Measurements from ENCODE around the gene SIGMAR1. TPM values are rescaled to one million over a fixed set of nuclear protein-coding genes. Genes with fewer than 3 reads are reported as not detected.
"Not testable (repeated sequence)": the region's sequence is repeated elsewhere in the genome, so short reads cannot be mapped to it uniquely, and the experiment has no call there.

The SIGMAR1 gene
- total RNA-seq, 1 experiment from 2014 or later, result 78.2 TPM

DNA sequence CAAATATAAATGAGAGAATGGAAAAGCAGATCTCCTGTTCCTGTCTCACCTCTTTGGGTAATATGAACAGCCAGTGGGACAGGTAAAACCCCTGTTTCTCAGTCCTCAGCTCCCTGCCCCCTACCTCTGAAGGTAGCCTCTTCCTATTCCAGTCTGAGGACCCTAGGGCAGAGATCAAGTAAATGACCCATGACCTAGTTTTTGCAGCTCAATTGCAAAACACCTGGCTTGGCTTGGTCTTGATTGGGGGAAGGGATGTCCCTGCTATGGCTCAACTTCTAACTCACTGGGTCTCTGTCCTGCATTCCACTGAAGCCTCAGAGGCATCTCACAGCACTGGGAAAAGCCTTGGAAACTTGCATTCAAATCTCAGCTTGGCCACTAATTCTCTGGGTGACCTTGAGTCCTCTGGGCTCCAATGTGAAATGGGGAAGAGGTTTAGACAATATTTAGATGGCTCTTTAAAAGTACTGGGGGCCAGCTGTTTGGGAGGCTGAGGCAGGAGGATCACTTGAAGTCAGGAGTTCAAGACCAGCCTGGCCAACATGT is 7.3 kb upstream of the SIGMAR1 start:
- H3K9me2 ChIP-seq (replicated peaks; ENCODE audit: insufficient read depth, low read length), result no peaks in the 10 kb centered on the region
- H2AFZ ChIP-seq (ENCODE audit: low read length), result no peak overlapping the region
- H3K9me3 ChIP-seq (ENCODE audit: low read length), result no peaks in the 10 kb centered on the region
- peaks cover 12% of the 10 kb centered on the region for H3K79me2 ChIP-seq (ENCODE audit: low read length)
- no peaks in the 10 kb centered on the region; the same call in 1 of the 2 replicates for H4K20me1 ChIP-seq (ENCODE audit: insufficient read depth, low read depth, low read length)
- H3K9ac ChIP-seq (ENCODE audit: low read length), result no peak overlapping the region
- no peaks in the 10 kb centered on the region for H3K27me3 ChIP-seq (ENCODE audit: low read length)
- H3K4me2 ChIP-seq (ENCODE audit: low read depth, low read length, poor library complexity, severe bottlenecking), result no peak overlapping the region
- no peak overlapping the region for H3K27ac ChIP-seq (ENCODE audit: low read length)
- peaks cover 5% of the 10 kb centered on the region; the same call in 1 of the 2 replicates for H3K36me3 ChIP-seq (ENCODE audit: insufficient read depth, low read length)
- H3K4me3 ChIP-seq (ENCODE audit: low read length), result no peak overlapping the region
- peaks cover 15% of the 10 kb centered on the region for H3K4me1 ChIP-seq (ENCODE audit: low read length)
- no peak for DNase-seq

DNA sequence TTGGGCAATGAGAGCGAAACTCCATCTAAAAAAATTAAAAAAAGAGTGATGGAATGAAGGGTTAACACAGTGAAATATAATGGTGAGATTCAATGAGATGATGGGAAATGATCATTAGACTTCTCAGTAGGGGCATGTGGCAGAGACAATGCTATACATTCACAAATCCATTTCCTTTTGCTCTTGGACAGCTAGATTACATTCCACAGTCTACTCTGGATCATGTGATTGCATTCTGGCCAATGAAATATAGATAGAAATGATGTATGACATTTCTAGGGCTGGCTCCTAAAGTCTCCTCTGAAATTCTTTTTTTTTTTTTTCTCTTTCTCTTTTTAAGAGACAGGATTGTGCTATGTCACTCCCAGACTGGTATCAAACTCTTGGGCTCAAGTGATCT is 5.1 kb upstream of the SIGMAR1 start:
- Histone ChIP-seq H3K27ac (ENCODE audit: low read length) (no peak overlapping the region), H3K36me3 (ENCODE audit: insufficient read depth, low read length) (no peaks in the 10 kb centered on the region), H3K4me1 (ENCODE audit: low read length) (peaks cover 23% of the 10 kb centered on the region), H3K27me3 (ENCODE audit: low read length) (no peaks in the 10 kb centered on the region), H3K9ac (ENCODE audit: low read length) (no peak overlapping the region), H3K79me2 (ENCODE audit: low read length) (peaks cover 7% of the 10 kb centered on the region), H3K9me3 (ENCODE audit: low read length) (no peaks in the 10 kb centered on the region), H3K4me2 (ENCODE audit: low read depth, low read length, poor library complexity, severe bottlenecking) (no peak overlapping the region), H3K4me3 (ENCODE audit: low read length) (no peak overlapping the region), H3K9me2 (replicated peaks; ENCODE audit: insufficient read depth, low read length) (no peaks in the 10 kb centered on the region), H2AFZ (ENCODE audit: low read length) (no peak overlapping the region), H4K20me1 (ENCODE audit: insufficient read depth, low read depth, low read length) (no peaks in the 10 kb centered on the region; the same call in 1 of the 2 replicates)
- DNase-seq, result no peak

DNA sequence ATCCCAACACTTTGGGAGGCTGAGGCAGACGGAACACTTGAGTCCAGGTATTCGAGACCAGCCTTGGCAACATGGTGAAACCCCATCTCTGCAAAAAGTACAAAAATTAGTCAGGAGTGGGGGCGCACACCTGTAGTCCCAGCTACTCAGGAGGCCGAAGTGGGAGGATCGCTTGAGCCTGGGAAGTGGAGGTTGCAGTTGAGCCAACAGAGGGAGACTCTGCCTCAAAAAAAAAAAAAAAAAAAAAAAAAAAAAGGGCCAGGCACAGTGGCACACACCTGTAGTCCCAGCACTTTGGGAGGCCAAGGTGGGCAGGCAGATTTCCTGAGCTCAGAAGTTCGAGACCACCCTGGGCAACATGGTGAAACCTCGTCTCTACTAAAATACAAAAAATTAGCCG is 1.7 kb upstream of the SIGMAR1 start:
- H3K9me2 ChIP-seq (replicated peaks; ENCODE audit: insufficient read depth, low read length); H3K4me2 ChIP-seq (ENCODE audit: low read depth, low read length, poor library complexity, severe bottlenecking); H3K4me3 ChIP-seq (ENCODE audit: low read length); H3K27ac ChIP-seq (ENCODE audit: low read length); H3K9me3 ChIP-seq (ENCODE audit: low read length); DNase-seq; H2AFZ ChIP-seq (ENCODE audit: low read length); H3K9ac ChIP-seq (ENCODE audit: low read length); H3K27me3 ChIP-seq (ENCODE audit: low read length); H3K36me3 ChIP-seq (ENCODE audit: insufficient read depth, low read length): not testable (repeated sequence)
- Histone ChIP-seq H3K79me2 (ENCODE audit: low read length) (peaks cover 22% of the 10 kb centered on the region), H4K20me1 (ENCODE audit: insufficient read depth, low read depth, low read length) (peaks cover 15% of the 10 kb centered on the region), H3K4me1 (ENCODE audit: low read length) (peaks cover 26% of the 10 kb centered on the region)

DNA sequence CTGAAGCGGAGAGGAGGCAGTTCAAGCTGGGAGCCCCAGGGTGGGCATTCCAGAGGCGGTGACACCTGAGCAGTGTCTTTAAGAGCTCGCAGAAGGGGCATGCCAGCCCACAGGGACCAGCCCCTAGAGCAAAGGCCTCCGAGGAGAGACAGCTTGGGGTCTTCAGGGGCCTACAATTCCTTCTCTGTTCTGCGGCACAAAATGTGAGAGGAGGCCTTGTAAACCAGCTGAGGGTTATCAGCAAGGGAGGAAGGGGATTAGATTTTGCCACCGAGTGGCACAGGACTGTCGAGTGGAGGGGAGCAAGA is 505 bp upstream of the SIGMAR1 start:
- no peak for DNase-seq
- Histone ChIP-seq H3K27me3 (ENCODE audit: low read length) (no peaks in the 10 kb centered on the region), H2AFZ (ENCODE audit: low read length) (peak overlapping the region; percentile 75), H3K9ac (ENCODE audit: low read length) (peak overlapping the region; percentile 88), H3K27ac (ENCODE audit: low read length) (no peak overlapping the region; the same call in 1 of the 2 replicates), H3K9me2 (replicated peaks; ENCODE audit: insufficient read depth, low read length) (no peaks in the 10 kb centered on the region), H3K9me3 (ENCODE audit: low read length) (no peaks in the 10 kb centered on the region), H3K79me2 (ENCODE audit: low read length) (peaks cover 22% of the 10 kb centered on the region), H4K20me1 (ENCODE audit: insufficient read depth, low read depth, low read length) (peaks cover 15% of the 10 kb centered on the region), H3K36me3 (ENCODE audit: insufficient read depth, low read length) (peaks cover 10% of the 10 kb centered on the region; the same call in 1 of the 2 replicates), H3K4me3 (ENCODE audit: low read length) (peak overlapping the region; percentile 94), H3K4me2 (ENCODE audit: low read depth, low read length, poor library complexity, severe bottlenecking) (peak overlapping the region; percentile 88), H3K4me1 (ENCODE audit: low read length) (peaks cover 26% of the 10 kb centered on the region)

DNA sequence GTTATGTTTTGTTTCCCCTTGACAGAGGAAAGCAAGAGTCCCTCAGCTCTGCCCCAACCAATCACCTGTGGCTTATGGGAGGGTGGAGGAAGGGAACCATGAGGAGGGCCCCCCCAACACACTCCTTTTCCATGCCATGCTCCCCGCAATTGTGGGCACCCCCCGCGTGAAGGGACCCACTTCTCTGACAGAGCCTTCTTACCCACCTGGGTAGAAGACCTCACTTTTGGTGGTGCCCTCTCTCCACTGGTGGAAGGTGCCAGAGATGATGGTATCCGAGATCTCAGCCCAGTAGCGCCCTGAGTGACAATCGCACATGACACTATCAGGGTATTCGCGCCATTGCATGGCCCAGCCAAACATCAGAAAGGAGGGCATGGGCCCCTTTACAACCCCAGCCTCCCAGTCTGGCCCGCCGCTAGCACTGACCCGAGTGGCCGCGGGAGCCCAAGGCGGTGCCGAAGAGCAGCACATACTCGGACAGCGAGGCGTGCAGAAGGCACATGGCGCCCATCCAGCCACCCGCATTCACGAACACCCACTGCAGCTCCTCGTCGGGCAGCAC is 714 bp downstream of the SIGMAR1 start:
- Histone ChIP-seq H3K27me3 (ENCODE audit: low read length) (no peaks in the 10 kb centered on the region), H4K20me1 (ENCODE audit: insufficient read depth, low read depth, low read length) (peaks cover 15% of the 10 kb centered on the region), H3K4me3 (ENCODE audit: low read length) (peak overlapping the region; percentile 94), H3K9me3 (ENCODE audit: low read length) (no peaks in the 10 kb centered on the region), H3K9me2 (replicated peaks; ENCODE audit: insufficient read depth, low read length) (no peaks in the 10 kb centered on the region), H2AFZ (ENCODE audit: low read length) (no peak overlapping the region), H3K4me2 (ENCODE audit: low read depth, low read length, poor library complexity, severe bottlenecking) (peak overlapping the region; percentile 88), H3K79me2 (ENCODE audit: low read length) (peaks cover 22% of the 10 kb centered on the region), H3K9ac (ENCODE audit: low read length) (peak overlapping the region; percentile 88), H3K4me1 (ENCODE audit: low read length) (peaks cover 26% of the 10 kb centered on the region), H3K36me3 (ENCODE audit: insufficient read depth, low read length) (peaks cover 10% of the 10 kb centered on the region; the same call in 1 of the 2 replicates), H3K27ac (ENCODE audit: low read length) (peak overlapping the region; percentile 34; the same call in 1 of the 2 replicates)
- DNase-seq, result peak; percentile 62

DNA sequence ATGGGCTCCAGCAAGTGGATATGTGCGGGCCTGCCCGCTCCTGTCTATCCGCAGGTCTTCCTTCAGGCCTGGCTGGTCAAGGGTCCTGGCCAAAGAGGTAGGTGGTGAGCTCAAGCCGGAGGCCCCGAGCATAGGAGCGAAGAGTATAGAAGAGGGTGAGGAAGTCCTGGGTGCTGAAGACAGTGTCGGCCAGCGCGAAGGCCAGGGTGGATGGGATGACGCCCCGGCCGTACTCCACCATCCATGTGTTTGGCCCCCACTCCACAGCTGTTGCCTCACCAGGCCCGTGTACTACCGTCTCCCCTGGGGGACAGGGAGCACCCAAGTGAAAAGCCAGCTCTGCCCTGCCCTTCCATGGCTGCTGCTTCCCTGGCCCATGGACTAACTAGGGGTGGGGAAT is 2.0 kb downstream of the SIGMAR1 start:
- Histone ChIP-seq H3K36me3 (ENCODE audit: insufficient read depth, low read length) (peaks cover 10% of the 10 kb centered on the region; the same call in 1 of the 2 replicates), H3K27me3 (ENCODE audit: low read length) (no peaks in the 10 kb centered on the region), H3K9ac (ENCODE audit: low read length) (peak overlapping the region; percentile 88), H3K9me3 (ENCODE audit: low read length) (no peaks in the 10 kb centered on the region), H4K20me1 (ENCODE audit: insufficient read depth, low read depth, low read length) (peaks cover 15% of the 10 kb centered on the region), H3K27ac (ENCODE audit: low read length) (no peak overlapping the region), H2AFZ (ENCODE audit: low read length) (no peak overlapping the region), H3K4me1 (ENCODE audit: low read length) (peaks cover 26% of the 10 kb centered on the region), H3K79me2 (ENCODE audit: low read length) (peaks cover 22% of the 10 kb centered on the region), H3K4me3 (ENCODE audit: low read length) (peak overlapping the region; percentile 94; the same call in 1 of the 2 replicates), H3K9me2 (replicated peaks; ENCODE audit: insufficient read depth, low read length) (no peaks in the 10 kb centered on the region), H3K4me2 (ENCODE audit: low read depth, low read length, poor library complexity, severe bottlenecking) (peak overlapping the region; percentile 88)
- no peak for DNase-seq

GRCh38 chr9:34634551-34635248 is 2.9 kb downstream of the SIGMAR1 start:
- Histone ChIP-seq H3K27me3 (ENCODE audit: low read length) (no peaks in the 10 kb centered on the region), H3K4me2 (ENCODE audit: low read depth, low read length, poor library complexity, severe bottlenecking) (no peak overlapping the region), H3K9ac (ENCODE audit: low read length) (no peak overlapping the region), H4K20me1 (ENCODE audit: insufficient read depth, low read depth, low read length) (peaks cover 18% of the 10 kb centered on the region), H3K79me2 (ENCODE audit: low read length) (peaks cover 22% of the 10 kb centered on the region), H3K36me3 (ENCODE audit: insufficient read depth, low read length) (peaks cover 10% of the 10 kb centered on the region; the same call in 1 of the 2 replicates), H3K4me1 (ENCODE audit: low read length) (peaks cover 26% of the 10 kb centered on the region), H2AFZ (ENCODE audit: low read length) (no peak overlapping the region), H3K9me3 (ENCODE audit: low read length) (no peaks in the 10 kb centered on the region), H3K9me2 (replicated peaks; ENCODE audit: insufficient read depth, low read length) (no peaks in the 10 kb centered on the region), H3K4me3 (ENCODE audit: low read length) (no peak overlapping the region), H3K27ac (ENCODE audit: low read length) (no peak overlapping the region)
- no peak for DNase-seq

GRCh38 chr9:34633851-34634550 is 3.6 kb downstream of the SIGMAR1 start:
- no peak overlapping the region for H3K4me3 ChIP-seq (ENCODE audit: low read length)
- peak; percentile 89 for DNase-seq
- peaks cover 18% of the 10 kb centered on the region for H4K20me1 ChIP-seq (ENCODE audit: insufficient read depth, low read depth, low read length)
- no peak overlapping the region for H2AFZ ChIP-seq (ENCODE audit: low read length)
- H3K36me3 ChIP-seq (ENCODE audit: insufficient read depth, low read length), result peaks cover 10% of the 10 kb centered on the region; the same call in 1 of the 2 replicates
- H3K4me1 ChIP-seq (ENCODE audit: low read length), result peaks cover 30% of the 10 kb centered on the region
- H3K27ac ChIP-seq (ENCODE audit: low read length), result no peak overlapping the region
- no peaks in the 10 kb centered on the region for H3K9me2 ChIP-seq (replicated peaks; ENCODE audit: insufficient read depth, low read length)
- H3K9me3 ChIP-seq (ENCODE audit: low read length), result no peaks in the 10 kb centered on the region
- H3K79me2 ChIP-seq (ENCODE audit: low read length), result peaks cover 22% of the 10 kb centered on the region
- H3K27me3 ChIP-seq (ENCODE audit: low read length), result no peaks in the 10 kb centered on the region
- H3K4me2 ChIP-seq (ENCODE audit: low read depth, low read length, poor library complexity, severe bottlenecking), result no peak overlapping the region
- no peak overlapping the region for H3K9ac ChIP-seq (ENCODE audit: low read length)

Data from Karpas-422 (cell line).